SK-N-SH (cell line): Measurements from ENCODE around the gene TCN1.

Experiments used
- CTCF ChIP-seq: fragments of 200-600 bp; sonication (generic); IDR thresholded peaks from 2 replicates; pipeline ENCODE4 v1.6.1; 2017; ENCODE audit warnings: antibody characterized with exemption, mild to moderate bottlenecking, moderate library complexity
- JUND ChIP-seq: IDR thresholded peaks from 2 replicates; pipeline ENCODE4 v1.4.0; 2012
- POLR2AphosphoS5 ChIP-seq: IDR thresholded peaks from 2 replicates; pipeline ENCODE4 v1.6.1; 2012; ENCODE audit warnings: low read depth, low read length
- RAD21 ChIP-seq: IDR thresholded peaks from 2 replicates; pipeline ENCODE4 v1.6.1; 2012; ENCODE audit warnings: mild to moderate bottlenecking, low read length
- RCOR1 ChIP-seq: fragments of 150-350 bp; IDR thresholded peaks from 2 replicates; pipeline ENCODE4 v1.6.1; 2017; ENCODE audit warnings: antibody characterized with exemption, low read length
- YY1 ChIP-seq: IDR thresholded peaks from 2 replicates; pipeline ENCODE4 v1.4.0; 2012; ENCODE audit warnings: low read depth, mild to moderate bottlenecking
- ZBTB33 ChIP-seq: IDR thresholded peaks from 2 replicates; pipeline ENCODE4 v1.4.0; 2012; ENCODE audit warnings: low read depth, borderline replicate concordance

DNA sequence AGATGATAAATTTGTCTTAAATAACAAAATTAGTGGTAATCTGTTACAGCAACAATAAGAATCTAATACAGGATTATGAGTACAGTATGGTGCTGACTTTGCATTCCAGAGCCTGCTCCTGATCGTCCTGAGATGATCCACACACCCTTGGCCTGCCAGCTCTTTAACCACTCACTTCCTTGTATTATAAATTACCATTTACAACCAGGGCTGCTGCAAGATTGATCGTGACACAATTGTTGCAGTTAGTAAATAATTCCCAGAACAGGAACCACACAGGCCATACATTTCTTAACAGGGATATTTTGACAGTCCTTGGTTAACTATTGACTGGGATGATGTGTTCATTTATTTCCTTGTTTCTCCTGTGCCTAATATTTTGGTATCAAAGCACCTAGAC, 17.2 kb downstream of the TCN1 start:
- TF ChIP-seq RCOR1 (no peak), JUND (no peak), ZBTB33 (no peak), CTCF (no peak), YY1 (no peak), RAD21 (no peak), POLR2AphosphoS5 (no peak)
